Panc1 (cell line): ENCODE results near the gene TTC13.

Experiments
- CTCF ChIP-seq: fragments of 450-650 bp; IDR thresholded peaks from 2 replicates; pipeline ENCODE4 v1.5.1; 2017; ENCODE audit warnings: mild to moderate bottlenecking
- REST ChIP-seq, 2 experiments: IDR thresholded peaks; 2 replicates each; pipeline ENCODE4 v1.6.1; 2011 to 2012; ENCODE audit warnings: low read depth in 2 of 2, control low read depth in 1 of 2, low read length in 1 of 2, mild to moderate bottlenecking in 1 of 2, moderate library complexity in 1 of 2; ENCODE audit not compliant: insufficient read depth in 1 of 2
- SIN3A ChIP-seq: IDR thresholded peaks from 2 replicates; pipeline ENCODE4 v1.6.1; 2012; ENCODE audit warnings: low read depth, mild to moderate bottlenecking, low read length, moderate library complexity, borderline replicate concordance; ENCODE audit not compliant: insufficient read depth
- TCF7L2 ChIP-seq: IDR thresholded peaks from 2 replicates; pipeline ENCODE4 v1.6.1; 2011; ENCODE audit warnings: mild to moderate bottlenecking, low read depth, low read length, inconsistent platforms

- TF ChIP-seq CTCF (no peak), SIN3A (no peak), REST (IDR thresholded peaks at IDR 0.05; ENCODE audit: insufficient read depth in 1 of 2, low read depth in 2 of 2, low read length in 1 of 2) (no peak), TCF7L2 (no peak)
Observed at GRCh38 chr1:230936475-230936874, 42.2 kb downstream of the TTC13 start.
